ENCODE data around the gene UGT1A7. TPM values are rescaled to one million over a fixed set of nuclear protein-coding genes. Genes with fewer than 3 reads are reported as not detected.

Gene UGT1A7
- polyA plus RNA-seq, 1 donor (not counting 4 experiments of a cell fraction or from before 2014, with no cell fraction given), result 0.87 TPM

GRCh38 chr2:233686928-233687327 lies 5.2 kb downstream of the UGT1A7 start:
- Histone ChIP-seq H3K27ac (ENCODE audit: control insufficient read depth, insufficient read depth, low read length) (no peak overlapping the region), H3K27me3 (ENCODE audit: control insufficient read depth, extremely low read depth, insufficient read depth, low read length) (no peaks in the 10 kb centered on the region), H3K79me2 (ENCODE audit: control insufficient read depth, insufficient read depth, low read length) (peaks cover 4% of the 10 kb centered on the region), H3K36me3 (ENCODE audit: control insufficient read depth in 2 of 2, extremely low read depth in 1 of 2, insufficient read depth in 2 of 2, low read length in 2 of 2) (no peaks in the 10 kb centered on the region), H3K4me1 (ENCODE audit: control insufficient read depth, extremely low read depth, insufficient read depth, low read length) (peaks cover 22% of the 10 kb centered on the region), H3K4me3 (ENCODE audit: control insufficient read depth in 2 of 3, extremely low read depth in 1 of 3, insufficient read depth in 2 of 3, low read depth in 1 of 3, low read length in 3 of 3) (no peak overlapping the region), H4K20me1 (ENCODE audit: control insufficient read depth, extremely low read depth, insufficient read depth, low read length) (no peaks in the 10 kb centered on the region), H2AFZ (ENCODE audit: control insufficient read depth, low read length) (no peak overlapping the region), H3K9ac (ENCODE audit: control insufficient read depth, extremely low read depth, insufficient read depth, low read length) (no peak overlapping the region), H3K9me1 (ENCODE audit: control insufficient read depth, extremely low read depth, insufficient read depth, low read length) (no peaks in the 10 kb centered on the region), H3K9me3 (ENCODE audit: control insufficient read depth, low read depth, low read length) (no peaks in the 10 kb centered on the region), H3K4me2 (ENCODE audit: control insufficient read depth, extremely low read depth, insufficient read depth, low read depth, low read length) (no peak overlapping the region)
- dilution Hi-C loops (cut with MboI; ENCODE audit: extremely low pct_ligation_motif_present, low sequenced_read_pairs), result no loop called here
- FAIRE-seq (no peak), DNase-seq (ENCODE audit: low read depth, low spot score) (no peak)
- TF ChIP-seq EZH2 (IDR thresholded peaks at IDR 0.05; ENCODE audit: low read length), result no peak
- no peak for TF ChIP-seq CTCF (optimal IDR thresholded peaks at IDR 0.05 in 1 of 3, IDR thresholded peaks at IDR 0.05 in 1 of 3, conservative IDR thresholded peaks at IDR 0.05 in 1 of 3; ENCODE audit: extremely low read depth in 1 of 3, insufficient read depth in 2 of 3, low read length in 3 of 3)

- dilution Hi-C loops (cut with MboI; ENCODE audit: extremely low pct_ligation_motif_present, low sequenced_read_pairs), result no loop called here
- DNase-seq (ENCODE audit: low read depth, low spot score) (no peak), FAIRE-seq (no peak)
- Histone ChIP-seq H4K20me1 (ENCODE audit: control insufficient read depth, extremely low read depth, insufficient read depth, low read length) (no peaks in the 10 kb centered on the region), H3K9ac (ENCODE audit: control insufficient read depth, extremely low read depth, insufficient read depth, low read length) (no peak overlapping the region), H3K27me3 (ENCODE audit: control insufficient read depth, extremely low read depth, insufficient read depth, low read length) (no peaks in the 10 kb centered on the region), H2AFZ (ENCODE audit: control insufficient read depth, low read length) (no peak overlapping the region), H3K79me2 (ENCODE audit: control insufficient read depth, insufficient read depth, low read length) (peaks cover 18% of the 10 kb centered on the region), H3K9me1 (ENCODE audit: control insufficient read depth, extremely low read depth, insufficient read depth, low read length) (no peaks in the 10 kb centered on the region), H3K36me3 (ENCODE audit: control insufficient read depth in 2 of 2, extremely low read depth in 1 of 2, insufficient read depth in 2 of 2, low read length in 2 of 2) (no peaks in the 10 kb centered on the region), H3K4me3 (ENCODE audit: control insufficient read depth in 2 of 3, extremely low read depth in 1 of 3, insufficient read depth in 2 of 3, low read depth in 1 of 3, low read length in 3 of 3) (no peak overlapping the region), H3K27ac (ENCODE audit: control insufficient read depth, insufficient read depth, low read length) (no peak overlapping the region), H3K9me3 (ENCODE audit: control insufficient read depth, low read depth, low read length) (no peaks in the 10 kb centered on the region), H3K4me2 (ENCODE audit: control insufficient read depth, extremely low read depth, insufficient read depth, low read depth, low read length) (no peak overlapping the region), H3K4me1 (ENCODE audit: control insufficient read depth, extremely low read depth, insufficient read depth, low read length) (peaks cover 33% of the 10 kb centered on the region)
- TF ChIP-seq EZH2 (IDR thresholded peaks at IDR 0.05; ENCODE audit: low read length) (no peak), CTCF (optimal IDR thresholded peaks at IDR 0.05 in 1 of 3, IDR thresholded peaks at IDR 0.05 in 1 of 3, conservative IDR thresholded peaks at IDR 0.05 in 1 of 3; ENCODE audit: extremely low read depth in 1 of 3, insufficient read depth in 2 of 3, low read length in 3 of 3) (no peak)
Observed at GRCh38 chr2:233688341-233688740, 6.6 kb downstream of the UGT1A7 start.
